HepG2 (cell line): ENCODE results near the gene ZNF764. TPM values are rescaled to one million over a fixed set of nuclear protein-coding genes. Genes with fewer than 3 reads are reported as not detected.

Experiments
- BORCS8-MEF2B ChIP-seq: sonication (generic); formaldehyde crosslinking; IDR thresholded peaks from 2 replicates; pipeline ENCODE4 v1.8.0; 2022; ENCODE audit warnings: mild to moderate bottlenecking, missing genetic modification reagents
- CAMTA2 ChIP-seq: sonication (generic); formaldehyde crosslinking; IDR thresholded peaks from 2 replicates; pipeline ENCODE4 v1.4.0; 2020; ENCODE audit warnings: mild to moderate bottlenecking, missing genetic modification reagents, borderline replicate concordance
- KLF9 ChIP-seq: IDR thresholded peaks from 2 replicates; pipeline ENCODE4 v1.6.1; 2016; ENCODE audit warnings: low read depth
- NCOR1 ChIP-seq: fragments of 200-600 bp; sonication (generic); IDR thresholded peaks from 2 replicates; pipeline ENCODE4 v1.7.0; 2017; ENCODE audit warnings: antibody characterized with exemption, low read length, borderline replicate concordance
- NR1H2 ChIP-seq: sonication (generic); formaldehyde crosslinking; IDR thresholded peaks from 2 replicates; pipeline ENCODE4 v1.8.1; 2022; ENCODE audit warnings: low read depth, missing genetic modification reagents, borderline replicate concordance
- PCBP1 ChIP-seq: fragments of 200-400 bp; formaldehyde crosslinking; IDR thresholded peaks from 2 replicates; pipeline ENCODE4 v1.6.1; 2017; ENCODE audit warnings: mild to moderate bottlenecking, low read depth, low read length, borderline replicate concordance
- REPIN1 ChIP-seq: sonication (generic); formaldehyde crosslinking; IDR thresholded peaks from 2 replicates; pipeline ENCODE4 v1.8.0; 2022; ENCODE audit warnings: missing genetic modification reagents, low read depth, mild to moderate bottlenecking, borderline replicate concordance
- SSRP1 ChIP-seq: IDR thresholded peaks from 2 replicates; pipeline ENCODE4 v1.6.1; 2016; ENCODE audit warnings: control low read depth
- TCF12 ChIP-seq, 2 experiments: fragments of 450-650 bp in 1 of 2; sonication (generic) in 1 of 2; formaldehyde crosslinking in 1 of 2; IDR thresholded peaks; 2 replicates each; pipeline versions ENCODE4 v1.6.1 to v1.8.0; 2017 to 2022; ENCODE audit warnings: antibody characterized with exemption in 1 of 2, mild to moderate bottlenecking in 1 of 2, missing genetic modification reagents in 1 of 2, moderate library complexity in 1 of 2
- TRIM24 ChIP-seq: sonication (generic); formaldehyde crosslinking; IDR thresholded peaks from 2 replicates; pipeline ENCODE4 v1.8.0; 2022; ENCODE audit warnings: mild to moderate bottlenecking, missing genetic modification reagents
- ZFP36L2 ChIP-seq: sonication (generic); formaldehyde crosslinking; IDR thresholded peaks from 2 replicates; pipeline ENCODE4 v1.4.0; 2020; ENCODE audit warnings: missing genetic modification reagents
- ZNF264 ChIP-seq: sonication (generic); formaldehyde crosslinking; IDR thresholded peaks from 2 replicates; pipeline ENCODE4 v1.4.0; 2020; ENCODE audit warnings: missing genetic modification reagents
- ZNF33A ChIP-seq: sonication (generic); formaldehyde crosslinking; IDR thresholded peaks from 2 replicates; pipeline ENCODE4 v1.5.1; 2020; ENCODE audit warnings: missing genetic modification reagents, mild to moderate bottlenecking, moderate library complexity, borderline replicate concordance
- ZNF543 ChIP-seq: sonication (generic); formaldehyde crosslinking; IDR thresholded peaks from 2 replicates; pipeline ENCODE4 v1.4.0; 2020; ENCODE audit warnings: mild to moderate bottlenecking, missing genetic modification reagents
- ZNF652 ChIP-seq: IDR thresholded peaks from 2 replicates; pipeline ENCODE4 v1.6.1; 2016; ENCODE audit warnings: low read depth, borderline replicate concordance
- ZNF773 ChIP-seq: sonication (generic); formaldehyde crosslinking; IDR thresholded peaks from 2 replicates; pipeline ENCODE4 v1.4.0; 2020; ENCODE audit warnings: missing genetic modification reagents, borderline replicate concordance
- ZSCAN12 ChIP-seq: sonication (generic); formaldehyde crosslinking; IDR thresholded peaks from 2 replicates; pipeline ENCODE4 v1.9.0; 2021; ENCODE audit warnings: mild to moderate bottlenecking, missing genetic modification reagents
- polyA plus RNA-seq, 8 experiments: library from polyadenylated mRNA; depleted of rRNA in 3 of 8; stranded (reverse) in 7 of 8; unstranded in 1 of 8; fragments of >200 nt; fragmentation: Illumina TruSeq in 4 of 8; extraction: Trizol in 4 of 8; gene quantifications; 2 replicates each; pipeline versions ENCODE4 v1.2.1 to v1.2.3, GENCODE V29; 2011 to 2016; ENCODE audit warnings: low read depth in 4 of 8, missing spikeins in 1 of 8, mixed read lengths in 1 of 8; ENCODE audit not compliant: insufficient read depth in 1 of 8
- total RNA-seq, 5 experiments: library from RNA; depleted of rRNA; stranded (reverse); fragments of >200 nt; fragmentation: Illumina TruSeq; extraction: Trizol; gene quantifications; 2 replicates each; pipeline ENCODE4 v1.2.3, GENCODE V29; 2016; ENCODE audit warnings: low read depth in 1 of 5
- TF ChIP-seq, protein P1 (sequence below): sonication (generic); formaldehyde crosslinking; IDR thresholded peaks from 2 replicates; pipeline ENCODE4 v1.9.0; 2022; ENCODE audit warnings: low read depth, missing genetic modification reagents
- TF ChIP-seq, protein P2 (sequence below), 2 experiments: fragments of 450-650 bp in 1 of 2; sonication (generic) in 1 of 2; formaldehyde crosslinking; IDR thresholded peaks; 2 replicates each; pipeline versions ENCODE4 v1.5.0 to v1.8.0; 2020 to 2022; ENCODE audit warnings: mild to moderate bottlenecking in 1 of 2, missing genetic modification reagents in 1 of 2
- TF ChIP-seq, protein P3 (sequence below): IDR thresholded peaks from 2 replicates; pipeline ENCODE4 v1.6.1; 2016; ENCODE audit warnings: low read depth, borderline replicate concordance
- TF ChIP-seq, protein P4 (sequence below): sonication (generic); formaldehyde crosslinking; IDR thresholded peaks from 2 replicates; pipeline ENCODE4 v1.5.1; 2020; ENCODE audit warnings: mild to moderate bottlenecking, missing genetic modification reagents
- TF ChIP-seq, protein P5 (sequence below): sonication (generic); formaldehyde crosslinking; IDR thresholded peaks from 2 replicates; pipeline ENCODE4 v1.8.1; 2023; ENCODE audit warnings: missing genetic modification reagents, inconsistent platforms, borderline replicate concordance

ZNF764 gene
- total and polyA plus RNA-seq, 2 of the 13 experiments (the other 11 are each of a cell fraction or from before 2014, with no cell fraction given) = 4.1 to 9.1 TPM

DNA sequence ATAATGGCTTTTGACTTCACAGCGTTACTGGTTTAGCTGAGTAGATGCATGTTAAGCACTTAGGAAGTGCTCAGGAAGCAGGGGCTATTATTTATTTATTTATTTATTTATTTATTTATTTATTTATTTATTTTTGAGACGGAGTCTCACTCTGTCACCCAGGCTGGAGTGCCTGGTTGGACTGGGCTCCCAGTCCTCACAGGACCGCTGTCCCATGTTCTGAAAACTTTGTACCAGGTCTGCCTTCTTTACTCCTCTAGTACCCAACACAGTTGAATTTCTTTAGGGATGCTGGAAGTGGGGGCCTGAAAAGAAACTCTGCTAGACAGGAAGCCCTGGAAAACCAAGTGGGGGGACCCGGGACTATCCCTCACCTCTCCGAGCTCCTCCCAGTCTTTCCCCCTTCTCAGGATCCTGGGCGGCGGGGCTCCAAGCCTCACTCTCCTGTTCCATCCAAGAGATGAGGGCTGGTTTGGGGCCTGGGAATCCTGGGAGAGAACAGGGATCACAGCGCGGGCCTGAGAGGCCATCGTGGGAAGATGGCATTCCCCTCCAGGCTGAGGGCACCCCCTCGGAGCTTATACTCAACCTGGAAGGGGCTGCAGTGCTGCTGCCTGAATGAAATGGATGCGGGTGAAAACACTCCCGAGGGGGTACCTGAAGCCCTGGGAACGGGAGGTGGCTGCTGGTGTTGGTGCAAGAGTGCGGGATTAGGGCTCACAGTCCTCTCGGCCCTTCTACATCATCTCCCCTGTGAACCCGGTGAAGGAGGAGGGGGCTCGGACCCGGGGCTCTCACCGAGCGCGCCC, 12.7 kb upstream of the ZNF764 start (continued):
- TF ChIP-seq, protein P1, sequence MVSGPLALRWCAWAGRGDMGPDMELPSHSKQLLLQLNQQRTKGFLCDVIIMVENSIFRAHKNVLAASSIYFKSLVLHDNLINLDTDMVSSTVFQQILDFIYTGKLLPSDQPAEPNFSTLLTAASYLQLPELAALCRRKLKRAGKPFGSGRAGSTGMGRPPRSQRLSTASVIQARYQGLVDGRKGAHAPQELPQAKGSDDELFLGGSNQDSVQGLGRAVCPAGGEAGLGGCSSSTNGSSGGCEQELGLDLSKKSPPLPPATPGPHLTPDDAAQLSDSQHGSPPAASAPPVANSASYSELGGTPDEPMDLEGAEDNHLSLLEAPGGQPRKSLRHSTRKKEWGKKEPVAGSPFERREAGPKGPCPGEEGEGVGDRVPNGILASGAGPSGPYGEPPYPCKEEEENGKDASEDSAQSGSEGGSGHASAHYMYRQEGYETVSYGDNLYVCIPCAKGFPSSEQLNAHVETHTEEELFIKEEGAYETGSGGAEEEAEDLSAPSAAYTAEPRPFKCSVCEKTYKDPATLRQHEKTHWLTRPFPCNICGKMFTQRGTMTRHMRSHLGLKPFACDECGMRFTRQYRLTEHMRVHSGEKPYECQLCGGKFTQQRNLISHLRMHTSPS = no peak
- TF ChIP-seq CAMTA2 (CRISPR knock-in tag) = no peak
- TF ChIP-seq, protein P2, sequence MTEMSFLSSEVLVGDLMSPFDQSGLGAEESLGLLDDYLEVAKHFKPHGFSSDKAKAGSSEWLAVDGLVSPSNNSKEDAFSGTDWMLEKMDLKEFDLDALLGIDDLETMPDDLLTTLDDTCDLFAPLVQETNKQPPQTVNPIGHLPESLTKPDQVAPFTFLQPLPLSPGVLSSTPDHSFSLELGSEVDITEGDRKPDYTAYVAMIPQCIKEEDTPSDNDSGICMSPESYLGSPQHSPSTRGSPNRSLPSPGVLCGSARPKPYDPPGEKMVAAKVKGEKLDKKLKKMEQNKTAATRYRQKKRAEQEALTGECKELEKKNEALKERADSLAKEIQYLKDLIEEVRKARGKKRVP (CRISPR knock-in tag; IDR thresholded peaks at IDR 0.05) = no peak
- TF ChIP-seq ZNF33A (CRISPR knock-in tag) = no peak
- TF ChIP-seq SSRP1 (CRISPR knock-in tag) = no peak
- no peak for TF ChIP-seq ZNF264 (CRISPR knock-in tag)
- TF ChIP-seq ZFP36L2 (CRISPR knock-in tag) = no peak
- no peak for TF ChIP-seq ZNF773 (CRISPR knock-in tag)
- TF ChIP-seq, protein P3, sequence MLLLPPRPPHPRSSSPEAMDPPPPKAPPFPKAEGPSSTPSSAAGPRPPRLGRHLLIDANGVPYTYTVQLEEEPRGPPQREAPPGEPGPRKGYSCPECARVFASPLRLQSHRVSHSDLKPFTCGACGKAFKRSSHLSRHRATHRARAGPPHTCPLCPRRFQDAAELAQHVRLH (CRISPR knock-in tag) = no peak
- TF ChIP-seq TCF12 (IDR thresholded peaks at IDR 0.05) = no peak
- TF ChIP-seq TCF12 (CRISPR knock-in tag; IDR thresholded peaks at IDR 0.05) = no peak
- TF ChIP-seq KLF9 (CRISPR knock-in tag) = no peak
- no peak for TF ChIP-seq NCOR1
- TF ChIP-seq, protein P4, sequence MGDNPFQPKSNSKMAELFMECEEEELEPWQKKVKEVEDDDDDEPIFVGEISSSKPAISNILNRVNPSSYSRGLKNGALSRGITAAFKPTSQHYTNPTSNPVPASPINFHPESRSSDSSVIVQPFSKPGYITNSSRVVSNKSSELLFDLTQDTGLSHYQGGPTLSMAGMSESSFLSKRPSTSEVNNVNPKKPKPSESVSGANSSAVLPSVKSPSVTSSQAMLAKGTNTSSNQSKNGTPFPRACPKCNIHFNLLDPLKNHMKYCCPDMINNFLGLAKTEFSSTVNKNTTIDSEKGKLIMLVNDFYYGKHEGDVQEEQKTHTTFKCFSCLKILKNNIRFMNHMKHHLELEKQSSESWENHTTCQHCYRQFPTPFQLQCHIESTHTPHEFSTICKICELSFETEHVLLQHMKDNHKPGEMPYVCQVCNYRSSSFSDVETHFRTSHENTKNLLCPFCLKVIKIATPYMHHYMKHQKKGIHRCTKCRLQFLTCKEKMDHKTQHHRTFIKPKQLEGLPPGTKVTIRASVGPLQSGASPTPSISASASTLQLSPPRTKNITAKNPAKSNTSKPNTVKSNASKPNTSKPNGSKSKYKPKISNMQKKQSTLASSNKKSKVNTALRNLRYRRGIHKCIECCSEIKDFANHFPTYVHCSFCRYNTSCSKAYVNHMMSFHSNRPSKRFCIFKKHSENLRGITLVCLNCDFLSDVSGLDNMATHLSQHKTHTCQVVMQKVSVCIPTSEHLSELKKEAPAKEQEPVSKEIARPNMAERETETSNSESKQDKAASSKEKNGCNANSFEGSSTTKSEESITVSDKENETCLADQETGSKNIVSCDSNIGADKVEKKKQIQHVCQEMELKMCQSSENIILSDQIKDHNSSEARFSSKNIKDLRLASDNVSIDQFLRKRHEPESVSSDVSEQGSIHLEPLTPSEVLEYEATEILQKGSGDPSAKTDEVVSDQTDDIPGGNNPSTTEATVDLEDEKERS (CRISPR knock-in tag) = no peak
- no peak for TF ChIP-seq NR1H2 (CRISPR knock-in tag)
- no peak for TF ChIP-seq BORCS8-MEF2B (CRISPR knock-in tag)
- no peak for TF ChIP-seq TRIM24 (CRISPR knock-in tag)
- TF ChIP-seq ZSCAN12 (CRISPR knock-in tag) = no peak
- TF ChIP-seq ZNF652 = no peak
- 0 out of 2 replicates have a peak, but pooled peaks have one; percentile 52 for TF ChIP-seq ZNF543 (CRISPR knock-in tag)
- TF ChIP-seq PCBP1 = no peak
- TF ChIP-seq, protein P5, sequence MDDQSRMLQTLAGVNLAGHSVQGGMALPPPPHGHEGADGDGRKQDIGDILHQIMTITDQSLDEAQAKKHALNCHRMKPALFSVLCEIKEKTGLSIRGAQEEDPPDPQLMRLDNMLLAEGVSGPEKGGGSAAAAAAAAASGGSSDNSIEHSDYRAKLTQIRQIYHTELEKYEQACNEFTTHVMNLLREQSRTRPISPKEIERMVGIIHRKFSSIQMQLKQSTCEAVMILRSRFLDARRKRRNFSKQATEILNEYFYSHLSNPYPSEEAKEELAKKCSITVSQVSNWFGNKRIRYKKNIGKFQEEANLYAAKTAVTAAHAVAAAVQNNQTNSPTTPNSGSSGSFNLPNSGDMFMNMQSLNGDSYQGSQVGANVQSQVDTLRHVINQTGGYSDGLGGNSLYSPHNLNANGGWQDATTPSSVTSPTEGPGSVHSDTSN (CRISPR knock-in tag) = no peak; the same call in 1 of the 2 replicates
- no peak for TF ChIP-seq REPIN1
